Measurements from ENCODE around the gene MIGA2.

MIGA2 gene

GRCh38 chr9:129054163-129054851 lies 17.9 kb downstream of the MIGA2 start:
- Histone ChIP-seq H3K36me3 (ENCODE audit: control insufficient read depth, insufficient read depth, low read length) (no peaks in the 10 kb centered on the region), H3K27me3 (ENCODE audit: control insufficient read depth, insufficient read depth, low read length) (no peaks in the 10 kb centered on the region)

GRCh38 chr9:129058965-129059795 lies 22.8 kb downstream of the MIGA2 start:
- peaks cover 6% of the 10 kb centered on the region for H3K36me3 ChIP-seq (ENCODE audit: control insufficient read depth, insufficient read depth, low read length)
- peaks cover 14% of the 10 kb centered on the region for H3K4me1 ChIP-seq (ENCODE audit: control insufficient read depth, insufficient read depth, low read length)
- H3K9ac ChIP-seq (ENCODE audit: low read length), result peak overlapping the region; percentile 28
- H3K9me3 ChIP-seq (ENCODE audit: control insufficient read depth, low read length), result no peaks in the 10 kb centered on the region
- H3K27me3 ChIP-seq (ENCODE audit: control insufficient read depth, insufficient read depth, low read length), result no peaks in the 10 kb centered on the region
- no peak overlapping the region for H3K4me3 ChIP-seq (ENCODE audit: low read length)

More at GRCh38 chr9:129054163-129054851, 17.9 kb downstream of the MIGA2 start:
- Histone ChIP-seq H3K4me1 (ENCODE audit: control insufficient read depth, insufficient read depth, low read length) (peaks cover 28% of the 10 kb centered on the region), H3K9ac (ENCODE audit: low read length) (no peak overlapping the region), H3K9me3 (ENCODE audit: control insufficient read depth, low read length) (no peaks in the 10 kb centered on the region), H3K4me3 (ENCODE audit: low read length) (no peak overlapping the region)

GRCh38 chr9:129059796-129060785 lies 23.7 kb downstream of the MIGA2 start:
- H3K27me3 ChIP-seq (ENCODE audit: control insufficient read depth, insufficient read depth, low read length), result no peaks in the 10 kb centered on the region
- H3K9ac ChIP-seq (ENCODE audit: low read length), result no peak overlapping the region
- H3K4me1 ChIP-seq (ENCODE audit: control insufficient read depth, insufficient read depth, low read length), result peaks cover 14% of the 10 kb centered on the region
- H3K36me3 ChIP-seq (ENCODE audit: control insufficient read depth, insufficient read depth, low read length), result peaks cover 6% of the 10 kb centered on the region
- H3K4me3 ChIP-seq (ENCODE audit: low read length), result no peak overlapping the region
- no peaks in the 10 kb centered on the region for H3K9me3 ChIP-seq (ENCODE audit: control insufficient read depth, low read length)

- Histone ChIP-seq H3K36me3 (ENCODE audit: control insufficient read depth, insufficient read depth, low read length) (peaks cover 6% of the 10 kb centered on the region), H3K9ac (ENCODE audit: low read length) (no peak overlapping the region), H3K4me1 (ENCODE audit: control insufficient read depth, insufficient read depth, low read length) (peaks cover 14% of the 10 kb centered on the region), H3K4me3 (ENCODE audit: low read length) (no peak overlapping the region), H3K27me3 (ENCODE audit: control insufficient read depth, insufficient read depth, low read length) (no peaks in the 10 kb centered on the region), H3K9me3 (ENCODE audit: control insufficient read depth, low read length) (no peaks in the 10 kb centered on the region)
Measured at GRCh38 chr9:129060991-129061390, 24.6 kb downstream of the MIGA2 start.

GRCh38 chr9:129063061-129063460 lies 26.6 kb downstream of the MIGA2 start:
- Histone ChIP-seq H3K4me1 (ENCODE audit: control insufficient read depth, insufficient read depth, low read length) (peaks cover 14% of the 10 kb centered on the region), H3K9ac (ENCODE audit: low read length) (no peak overlapping the region), H3K27me3 (ENCODE audit: control insufficient read depth, insufficient read depth, low read length) (no peaks in the 10 kb centered on the region)

GRCh38 chr9:129064499-129064908 lies 28.1 kb downstream of the MIGA2 start:
- no peak overlapping the region for H3K4me3 ChIP-seq (ENCODE audit: low read length)
- no peaks in the 10 kb centered on the region for H3K9me3 ChIP-seq (ENCODE audit: control insufficient read depth, low read length)
- H3K9ac ChIP-seq (ENCODE audit: low read length), result no peak overlapping the region
- peaks cover 18% of the 10 kb centered on the region for H3K4me1 ChIP-seq (ENCODE audit: control insufficient read depth, insufficient read depth, low read length)
- H3K27me3 ChIP-seq (ENCODE audit: control insufficient read depth, insufficient read depth, low read length), result no peaks in the 10 kb centered on the region
- H3K36me3 ChIP-seq (ENCODE audit: control insufficient read depth, insufficient read depth, low read length), result peaks cover 14% of the 10 kb centered on the region

More at GRCh38 chr9:129063061-129063460, 26.6 kb downstream of the MIGA2 start:
- Histone ChIP-seq H3K9me3 (ENCODE audit: control insufficient read depth, low read length) (no peaks in the 10 kb centered on the region), H3K4me3 (ENCODE audit: low read length) (no peak overlapping the region), H3K36me3 (ENCODE audit: control insufficient read depth, insufficient read depth, low read length) (peaks cover 14% of the 10 kb centered on the region)

- Histone ChIP-seq H3K4me1 (ENCODE audit: control insufficient read depth, insufficient read depth, low read length) (peaks cover 40% of the 10 kb centered on the region), H3K9me3 (ENCODE audit: control insufficient read depth, low read length) (no peaks in the 10 kb centered on the region), H3K36me3 (ENCODE audit: control insufficient read depth, insufficient read depth, low read length) (peaks cover 7% of the 10 kb centered on the region), H3K9ac (ENCODE audit: low read length) (no peak overlapping the region), H3K27me3 (ENCODE audit: control insufficient read depth, insufficient read depth, low read length) (no peaks in the 10 kb centered on the region), H3K4me3 (ENCODE audit: low read length) (no peak overlapping the region)
Measured at GRCh38 chr9:129068110-129068509, 31.7 kb downstream of the MIGA2 start.

- no peaks in the 10 kb centered on the region for H3K9me3 ChIP-seq (ENCODE audit: control insufficient read depth, low read length)
- peaks cover 7% of the 10 kb centered on the region for H3K36me3 ChIP-seq (ENCODE audit: control insufficient read depth, insufficient read depth, low read length)
- H3K27me3 ChIP-seq (ENCODE audit: control insufficient read depth, insufficient read depth, low read length), result no peaks in the 10 kb centered on the region
- peak overlapping the region; percentile 50 for H3K9ac ChIP-seq (ENCODE audit: low read length)
- H3K4me1 ChIP-seq (ENCODE audit: control insufficient read depth, insufficient read depth, low read length), result peaks cover 40% of the 10 kb centered on the region
- no peak overlapping the region for H3K4me3 ChIP-seq (ENCODE audit: low read length)
Measured at GRCh38 chr9:129068990-129069861, 32.8 kb downstream of the MIGA2 start.

GRCh38 chr9:129069862-129070641 lies 33.6 kb downstream of the MIGA2 start:
- no peak overlapping the region for H3K4me3 ChIP-seq (ENCODE audit: low read length)
- H3K9ac ChIP-seq (ENCODE audit: low read length), result peak overlapping the region; percentile 42
- peaks cover 7% of the 10 kb centered on the region for H3K36me3 ChIP-seq (ENCODE audit: control insufficient read depth, insufficient read depth, low read length)
- peaks cover 40% of the 10 kb centered on the region for H3K4me1 ChIP-seq (ENCODE audit: control insufficient read depth, insufficient read depth, low read length)
- H3K9me3 ChIP-seq (ENCODE audit: control insufficient read depth, low read length), result no peaks in the 10 kb centered on the region
- no peaks in the 10 kb centered on the region for H3K27me3 ChIP-seq (ENCODE audit: control insufficient read depth, insufficient read depth, low read length)

- Histone ChIP-seq H3K4me1 (ENCODE audit: control insufficient read depth, insufficient read depth, low read length) (peaks cover 48% of the 10 kb centered on the region), H3K9me3 (ENCODE audit: control insufficient read depth, low read length) (no peaks in the 10 kb centered on the region), H3K36me3 (ENCODE audit: control insufficient read depth, insufficient read depth, low read length) (peaks cover 7% of the 10 kb centered on the region), H3K4me3 (ENCODE audit: low read length) (no peak overlapping the region), H3K9ac (ENCODE audit: low read length) (peak overlapping the region; percentile 28), H3K27me3 (ENCODE audit: control insufficient read depth, insufficient read depth, low read length) (no peaks in the 10 kb centered on the region)
Measured at GRCh38 chr9:129070696-129071525, 34.5 kb downstream of the MIGA2 start.
